K562 (cell line): ENCODE results near the gene NF2. TPM values are rescaled to one million over a fixed set of nuclear protein-coding genes. Genes with fewer than 3 reads are reported as not detected.
A peak's percentile ranks its signal among the peaks of the same experiment; 100 is the strongest.

Experiments used
- ATAC-seq: fragments of 200-7000 bp; cut with Tn5 transposase; 3 replicates; pipeline ENCODE4 v1.9.1; 2020; ENCODE audit warnings: moderate library complexity
- BruUV-seq: library from RNA; stranded (reverse); fragments of 400-500 nt; replicated peaks from 2 replicates; lab custom pipeline; 2021; lab: Mats Ljungman, UMichigan
- CTCF ChIA-PET: fragments of 300-600 bp; formaldehyde crosslinking; extraction: SDS; loops from one replicate; lab custom pipeline; 2021; ENCODE audit warnings: low intra/inter-chr PET ratio; lab: Yijun Ruan, JAX
- POLR2A ChIA-PET: fragments of 300-600, 350-650 bp; sonication (Branson Sonifier 250); formaldehyde crosslinking; extraction: SDS; loops from one replicate; lab custom pipeline; 2021; ENCODE audit warnings: antibody characterized with exemption, inconsistent platforms; lab: Yijun Ruan, JAX
- DNase-seq, 4 experiments: peaks; one replicate each; pipeline versions ENCODE4 v3.0.0 to v3.0.0-alpha.2; 2011 to 2018; ENCODE audit warnings: low spot score in 3 of 4, mixed read lengths in 3 of 4; ENCODE audit errors: extremely low read depth in 1 of 4
- FAIRE-seq: peaks from 2 replicates; lab custom pipeline; 2011; peaks lifted over from hg19 to GRCh38; lab: Jason Lieb, UNC
- H2AFZ ChIP-seq: 2 replicates; pipeline ENCODE4 v1.6.0; 2011; ENCODE audit warnings: low read depth, low read length, control low read depth, inconsistent platforms
- H3K27ac ChIP-seq: fragments of 200-600 bp; 3 replicates; pipeline ENCODE4 v1.8.0; 2011; ENCODE audit warnings: low read depth, mild to moderate bottlenecking, control low read depth, inconsistent platforms, low read length, moderate library complexity, mixed read lengths; ENCODE audit errors: extremely low read depth
- H3K27me3 ChIP-seq, 2 experiments: fragments of 300-600 bp in 1 of 2; 2 replicates in 1 of 2; 3 replicates in 1 of 2; pipeline versions ENCODE4 v1.6.0 to v1.8.0; 2011; ENCODE audit warnings: inconsistent platforms in 2 of 2, low read length in 2 of 2, mild to moderate bottlenecking in 1 of 2, mixed read lengths in 1 of 2, moderate library complexity in 1 of 2; ENCODE audit not compliant: control insufficient read depth in 2 of 2, insufficient read depth in 2 of 2
- H3K36me3 ChIP-seq: fragments of 300-600 bp; 3 replicates; pipeline ENCODE4 v1.8.0; 2011; ENCODE audit warnings: mild to moderate bottlenecking, low read length, inconsistent platforms; ENCODE audit not compliant: control insufficient read depth, insufficient read depth
- H3K4me1 ChIP-seq, 2 experiments: fragments of 200-600 bp in 1 of 2; replicated peaks in 1 of 2; 2 replicates in 1 of 2; 3 replicates in 1 of 2; pipeline versions ENCODE4 v1.5.1 to v1.8.0; 2011; ENCODE audit warnings: inconsistent platforms in 2 of 2, low read length in 2 of 2, mild to moderate bottlenecking in 1 of 2, mixed read lengths in 1 of 2, moderate library complexity in 1 of 2; ENCODE audit not compliant: control insufficient read depth in 2 of 2, insufficient read depth in 2 of 2
- H3K4me2 ChIP-seq: 2 replicates; pipeline ENCODE4 v1.6.1; 2011; ENCODE audit warnings: low read length, control low read depth, inconsistent platforms, mixed read lengths; ENCODE audit not compliant: insufficient read depth
- H3K4me3 ChIP-seq: fragments of 200-600 bp; sonication (generic), shearing (Covaris generic); 2 replicates; pipeline ENCODE4 v1.5.1; 2016; ENCODE audit warnings: control low read depth, inconsistent platforms
- H3K79me2 ChIP-seq: fragments of 200-600 bp; 3 replicates; pipeline ENCODE4 v1.8.0; 2011; ENCODE audit warnings: low read length, inconsistent platforms; ENCODE audit not compliant: control insufficient read depth, insufficient read depth
- H3K9ac ChIP-seq, 2 experiments: 2 replicates each; pipeline versions ENCODE4 v1.6.0 to v1.6.1; 2011; ENCODE audit warnings: low read depth in 2 of 2, low read length in 2 of 2, control low read depth in 1 of 2, inconsistent platforms in 1 of 2, mild to moderate bottlenecking in 1 of 2, mixed read lengths in 1 of 2; ENCODE audit not compliant: insufficient read depth in 1 of 2
- H3K9me1 ChIP-seq: one replicate; pipeline ENCODE4 v1.6.0; 2011; ENCODE audit warnings: inconsistent platforms, mild to moderate bottlenecking, low read length, moderate library complexity; ENCODE audit not compliant: control insufficient read depth, insufficient read depth
- H3K9me3 ChIP-seq: replicated peaks from 2 replicates; pipeline ENCODE4 v1.5.1; 2011; ENCODE audit warnings: low read depth, low read length, inconsistent platforms; ENCODE audit not compliant: control insufficient read depth, insufficient read depth
- H4K20me1 ChIP-seq: replicated peaks from 2 replicates; pipeline ENCODE4 v1.6.1; 2011; ENCODE audit warnings: low read length, inconsistent platforms, mixed read lengths; ENCODE audit not compliant: control insufficient read depth, insufficient read depth
- ELF2 ChIP-seq: fragments of 250-450 bp; sonication (Bioruptor Pico); IDR thresholded peaks from 2 replicates; pipeline ENCODE4 v1.5.0; 2021; ENCODE audit warnings: mild to moderate bottlenecking
- PBX2 ChIP-seq, 2 experiments: IDR thresholded peaks in 1 of 2; conservative IDR thresholded peaks in 1 of 2; 2 replicates each; pipeline ENCODE4 v1.6.1; 2016; ENCODE audit warnings: low read depth in 2 of 2, mild to moderate bottlenecking in 1 of 2, missing compliant biosample characterization in 1 of 2, missing genetic modification characterization in 1 of 2, moderate library complexity in 1 of 2
- WGBS: fragments of 100-300 bp; shearing (Covaris generic); methylation state at CpG from one replicate; pipeline ENCODE4 v1.1.6; 2016; ENCODE audit warnings: low coverage, mixed read lengths; ENCODE audit not compliant: insufficient coverage; ENCODE audit errors: missing lambda C conversion rate; 5-methylcytosine and 5-hydroxymethylcytosine counted together
- in situ Hi-C: fragments of 300-500 bp; cut with MboI; formaldehyde crosslinking; loops from 4 replicates; pipeline ENCODE4 v1.15.0; 2018; ENCODE audit warnings: inconsistent platforms, mixed read lengths
- intact Hi-C: fragments of 100-400 bp; cut with micrococcal nuclease; formaldehyde crosslinking; loops from 2 replicates; pipeline ENCODE4 v1.14.2; 2022
- polyA plus RNA-seq, 8 experiments: library from polyadenylated mRNA; depleted of rRNA in 4 of 8; stranded (reverse) in 5 of 8; unstranded in 3 of 8; fragments of >200 nt; fragmentation: Nextera tagmentation in 2 of 8; fragmentation: Illumina TruSeq in 1 of 8; extraction: Ambion mirVana in 2 of 8; extraction: Trizol in 1 of 8; gene quantifications; 2 replicates each; pipeline versions ENCODE4 v1.2.1 to v1.2.3, GENCODE V29; 2011 to 2014; ENCODE audit warnings: inconsistent platforms in 1 of 8, missing spikeins in 1 of 8
- total RNA-seq, 7 experiments: library from RNA; depleted of rRNA in 6 of 7; stranded (reverse); fragments of >200 nt in 6 of 7; fragmentation: Illumina TruSeq in 2 of 7; extraction: Trizol in 2 of 7; gene quantifications; 2 replicates each; pipeline versions ENCODE4 v1.2.1 to v1.2.3, GENCODE V29; 2011 to 2021; ENCODE audit warnings: low replicate concordance in 1 of 7

NF2 gene
- total and polyA plus RNA-seq, 9 of the 15 experiments (the other 6 are each of a cell fraction or from before 2014, with no cell fraction given): 2.2 to 32.5 (median 15.2) TPM

GRCh38 chr22:29574762-29575450 lies 28.5 kb upstream of the NF2 start:
- CTCF ChIA-PET: no interaction called here
- WGBS: 72% methylated on average over 6 of the region's 7 CpGs
- in situ Hi-C loops: no loop called here
- H3K9me3 ChIP-seq: no peaks in the 10 kb centered on the region
- TF ChIP-seq ELF2 (no peak), PBX2 (CRISPR knock-in tag; IDR thresholded peaks at IDR 0.05; ENCODE audit: low read depth) (no peak), PBX2 (tag; conservative IDR thresholded peaks at IDR 0.05; ENCODE audit: low read depth) (peak; percentile 43)
- TF ChIP-seq, all 486 proteins: peak for 1
- H3K27ac ChIP-seq: no peak overlapping the region
- peaks cover 4% of the 10 kb centered on the region; the same call in 2 of the 3 replicates for H3K79me2 ChIP-seq
- H4K20me1 ChIP-seq: no peaks in the 10 kb centered on the region
- FAIRE-seq: no peak
- BruUV-seq: no TSS peak
- no peak overlapping the region for H3K4me3 ChIP-seq
- peaks cover 11% of the 10 kb centered on the region; the same call in 1 of the 3 replicates for H3K36me3 ChIP-seq
- no peak for DNase-seq
- no peak for ATAC-seq
- POLR2A ChIA-PET: interaction anchor here (0.5 to 1.3 kb wide), 3 partner anchors 9 to 719 kb away, joined by 3 to 4 read pairs (median 3); no protein-coding TSS in a partner anchor
- H3K9ac ChIP-seq: no peak overlapping the region
- no peak overlapping the region for H3K4me2 ChIP-seq
- H3K9me1 ChIP-seq: no peaks in the 10 kb centered on the region
- H3K27me3 ChIP-seq: no peaks in the 10 kb centered on the region
- no peak overlapping the region for H2AFZ ChIP-seq
- H3K4me1 ChIP-seq: peaks cover 2 to 16% of the 10 kb centered on the region in 2 experiments; a peak in 3 of 5 replicates
- intact Hi-C loops: no loop called here
